Nephron (organoid): Measurements from ENCODE around the gene NARF.
A peak's percentile ranks its signal among the peaks of the same experiment; 100 is the strongest.

Experiments used
- H3K27ac Mint-ChIP-seq, 3 experiments: 2 replicates each; pipeline ENCODE4 v1.8.0; 2020; ENCODE audit warnings: mixed read lengths in 3 of 3, mild to moderate bottlenecking in 2 of 3, moderate library complexity in 1 of 3
- H3K27me3 Mint-ChIP-seq: 2 replicates; pipeline ENCODE4 v1.8.0; 2021; ENCODE audit warnings: low read depth, mild to moderate bottlenecking, moderate library complexity, mixed read lengths
- H3K36me3 Mint-ChIP-seq: 2 replicates; pipeline ENCODE4 v1.8.0; 2020; ENCODE audit warnings: low read depth, mixed read lengths
- H3K4me1 Mint-ChIP-seq: 2 replicates; pipeline ENCODE4 v1.8.0; 2020; ENCODE audit warnings: mixed read lengths
- H3K4me3 Mint-ChIP-seq, 3 experiments: 2 replicates each; pipeline ENCODE4 v1.8.0; 2020; ENCODE audit warnings: mild to moderate bottlenecking in 3 of 3, mixed read lengths in 3 of 3, moderate library complexity in 2 of 3
- H3K9me3 Mint-ChIP-seq: 2 replicates; pipeline ENCODE4 v1.8.0; 2020; ENCODE audit warnings: mixed read lengths
- TF ChIP-seq, protein P1 (sequence below), 3 experiments: fragments of 200-600 bp; sonication (generic); IDR thresholded peaks; one replicate each; pipeline ENCODE4 v1.5.0; 2021; ENCODE audit warnings: antibody characterized with exemption in 3 of 3; ENCODE audit not compliant: unreplicated experiment in 3 of 3

Gene NARF

DNA sequence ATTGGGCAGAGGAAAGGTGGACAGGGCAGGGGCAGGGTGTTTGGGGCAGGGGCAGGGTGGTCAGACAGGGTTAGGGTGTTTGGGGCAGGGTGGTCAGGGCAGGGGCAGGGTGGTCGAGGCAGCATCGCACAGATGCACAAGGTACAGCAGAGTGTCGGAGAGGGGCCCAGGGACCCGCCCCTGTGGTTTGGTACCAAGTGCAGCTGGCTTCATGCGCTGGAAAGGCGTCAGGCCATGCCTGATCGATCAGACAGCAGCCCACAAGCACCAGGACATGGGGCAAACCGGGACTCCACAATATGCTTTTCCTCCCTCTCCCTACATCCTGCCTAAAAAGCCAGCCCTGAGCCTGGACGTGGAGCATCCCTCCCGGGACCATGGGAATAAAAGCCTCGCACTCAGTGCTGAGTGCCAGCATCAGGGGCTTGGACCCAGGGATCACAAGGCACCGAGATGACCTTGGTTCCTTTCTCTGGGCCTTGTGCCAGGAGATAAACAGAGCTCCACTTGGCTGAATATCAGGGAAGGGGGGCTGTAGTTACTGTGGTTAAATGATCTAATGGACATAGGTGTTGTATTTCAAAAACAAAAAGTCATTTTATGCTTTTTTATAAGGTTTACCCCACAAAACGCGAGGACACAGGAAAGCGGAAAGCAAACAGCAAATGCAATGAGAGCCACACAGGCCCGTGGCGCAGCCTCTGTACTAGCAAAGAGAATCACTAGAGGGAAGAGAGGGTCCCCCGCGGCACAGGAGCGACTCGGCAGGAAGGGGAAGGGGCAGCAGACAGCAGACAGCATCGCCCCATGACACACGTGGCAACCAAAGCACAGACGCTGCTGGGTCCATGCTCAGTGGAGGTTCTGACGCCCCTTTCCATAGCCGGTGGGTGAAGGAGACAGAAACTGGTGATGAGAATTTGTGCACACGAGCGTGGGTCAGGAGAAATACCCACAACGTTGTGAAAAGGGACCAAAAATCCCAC lies 45.7 kb upstream of the NARF start:
- Mint-ChIP-seq H3K27ac (no peak overlapping the region), H3K4me3 (no peak overlapping the region), H3K9me3 (no peaks in the 10 kb centered on the region), H3K4me1 (peaks cover 27% of the 10 kb centered on the region), H3K36me3 (peaks cover 9% of the 10 kb centered on the region), H3K27me3 (no peaks in the 10 kb centered on the region)
- TF ChIP-seq, protein P1, sequence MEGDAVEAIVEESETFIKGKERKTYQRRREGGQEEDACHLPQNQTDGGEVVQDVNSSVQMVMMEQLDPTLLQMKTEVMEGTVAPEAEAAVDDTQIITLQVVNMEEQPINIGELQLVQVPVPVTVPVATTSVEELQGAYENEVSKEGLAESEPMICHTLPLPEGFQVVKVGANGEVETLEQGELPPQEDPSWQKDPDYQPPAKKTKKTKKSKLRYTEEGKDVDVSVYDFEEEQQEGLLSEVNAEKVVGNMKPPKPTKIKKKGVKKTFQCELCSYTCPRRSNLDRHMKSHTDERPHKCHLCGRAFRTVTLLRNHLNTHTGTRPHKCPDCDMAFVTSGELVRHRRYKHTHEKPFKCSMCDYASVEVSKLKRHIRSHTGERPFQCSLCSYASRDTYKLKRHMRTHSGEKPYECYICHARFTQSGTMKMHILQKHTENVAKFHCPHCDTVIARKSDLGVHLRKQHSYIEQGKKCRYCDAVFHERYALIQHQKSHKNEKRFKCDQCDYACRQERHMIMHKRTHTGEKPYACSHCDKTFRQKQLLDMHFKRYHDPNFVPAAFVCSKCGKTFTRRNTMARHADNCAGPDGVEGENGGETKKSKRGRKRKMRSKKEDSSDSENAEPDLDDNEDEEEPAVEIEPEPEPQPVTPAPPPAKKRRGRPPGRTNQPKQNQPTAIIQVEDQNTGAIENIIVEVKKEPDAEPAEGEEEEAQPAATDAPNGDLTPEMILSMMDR (IDR thresholded peaks at IDR 0.05; ENCODE audit: unreplicated experiment in 3 of 3), result no peak

DNA sequence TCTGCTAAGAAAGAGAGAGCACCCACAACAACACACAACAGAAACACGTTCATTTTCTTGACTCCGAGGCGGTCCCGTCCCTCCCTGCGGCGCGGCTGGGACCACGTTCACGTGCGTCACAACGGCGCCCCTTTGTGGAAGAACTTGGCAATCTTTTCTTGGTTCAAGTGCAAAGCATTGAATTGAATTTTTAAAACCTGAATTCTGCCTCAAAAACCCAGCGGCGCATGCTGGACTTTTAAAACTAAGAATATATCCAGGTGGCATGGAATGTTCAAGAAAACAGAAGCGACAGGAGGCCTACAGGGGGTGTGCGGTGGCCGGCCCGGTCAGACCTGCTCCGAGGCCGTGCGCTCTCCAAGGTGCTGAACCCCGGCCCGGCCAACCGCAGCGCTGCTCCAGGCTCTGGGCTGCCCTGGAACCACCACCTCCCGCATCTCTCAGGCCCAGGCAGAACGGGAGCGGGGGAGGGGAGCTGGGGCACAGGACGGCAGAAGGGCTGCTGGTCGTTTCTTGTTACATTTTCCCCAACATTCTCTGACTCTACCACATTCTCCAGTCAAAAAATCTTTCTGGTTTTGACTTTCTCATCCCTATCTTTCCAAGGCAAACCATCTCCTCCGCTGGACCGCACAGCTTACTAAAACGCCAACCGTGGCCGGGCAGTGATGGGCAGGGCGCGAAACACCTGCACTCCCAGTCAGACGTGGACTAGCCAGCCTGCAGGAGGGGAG lies 43.8 kb upstream of the NARF start:
- Mint-ChIP-seq H3K36me3 (peaks cover 11% of the 10 kb centered on the region), H3K27ac (no peak overlapping the region), H3K4me1 (peaks cover 17% of the 10 kb centered on the region), H3K9me3 (no peaks in the 10 kb centered on the region), H3K27me3 (no peaks in the 10 kb centered on the region), H3K4me3 (peak overlapping the region in 1 of 3 experiments; percentile 15)
- TF ChIP-seq, protein P1 (IDR thresholded peaks at IDR 0.05; ENCODE audit: unreplicated experiment in 3 of 3), result peak; percentile 85 to 96 (median 92)

DNA sequence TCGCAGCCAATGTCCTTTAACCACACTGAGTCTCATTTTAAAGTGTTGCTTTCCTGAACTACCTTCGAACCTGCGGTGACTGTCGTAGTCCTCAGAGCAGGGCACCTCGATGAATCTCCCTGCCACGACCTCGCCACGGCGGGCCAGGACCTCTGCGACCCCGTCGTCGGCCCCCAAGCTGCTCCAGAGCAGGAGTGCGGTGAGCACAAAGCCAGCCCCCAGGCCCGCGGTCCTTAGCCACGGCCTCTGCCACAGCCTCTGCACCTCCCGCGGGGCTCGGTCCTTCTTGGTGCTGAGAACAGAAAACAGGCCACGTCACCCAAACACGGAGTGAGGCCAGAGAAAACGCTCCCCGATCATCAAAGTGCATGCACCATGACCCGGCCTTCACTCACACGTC lies 43.2 kb upstream of the NARF start:
- Mint-ChIP-seq H3K27ac (no peak overlapping the region), H3K4me3 (no peak overlapping the region), H3K27me3 (no peaks in the 10 kb centered on the region), H3K36me3 (peaks cover 17% of the 10 kb centered on the region), H3K4me1 (peaks cover 17% of the 10 kb centered on the region), H3K9me3 (no peaks in the 10 kb centered on the region)
- TF ChIP-seq, protein P1 (IDR thresholded peaks at IDR 0.05; ENCODE audit: unreplicated experiment in 3 of 3), result no peak

DNA sequence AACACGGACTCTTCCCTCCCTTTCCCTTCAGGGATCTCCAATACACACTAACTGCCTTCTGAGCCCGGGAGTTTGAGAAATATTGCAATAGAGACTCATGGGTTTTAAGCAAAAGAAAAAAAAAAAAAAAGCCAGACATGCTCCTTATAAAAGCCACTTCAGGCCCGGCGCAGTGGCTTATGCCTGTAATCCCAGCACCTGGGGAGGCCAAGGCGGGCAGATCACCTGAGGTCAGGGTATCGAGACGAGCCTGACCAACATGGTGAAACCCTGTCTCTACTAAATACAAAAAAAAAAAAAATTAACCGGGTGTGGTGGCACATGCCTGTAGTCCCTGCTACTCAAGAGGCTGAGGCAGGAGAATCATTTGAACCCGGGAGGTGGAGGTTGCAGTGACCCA lies 42.8 kb upstream of the NARF start:
- H3K27ac Mint-ChIP-seq, result no peak overlapping the region
- peaks cover 20% of the 10 kb centered on the region for H3K36me3 Mint-ChIP-seq
- no peaks in the 10 kb centered on the region for H3K27me3 Mint-ChIP-seq
- no peaks in the 10 kb centered on the region for H3K9me3 Mint-ChIP-seq
- H3K4me1 Mint-ChIP-seq, result peaks cover 17% of the 10 kb centered on the region
- no peak overlapping the region for H3K4me3 Mint-ChIP-seq
- TF ChIP-seq, protein P1 (IDR thresholded peaks at IDR 0.05; ENCODE audit: unreplicated experiment in 3 of 3), result no peak

DNA sequence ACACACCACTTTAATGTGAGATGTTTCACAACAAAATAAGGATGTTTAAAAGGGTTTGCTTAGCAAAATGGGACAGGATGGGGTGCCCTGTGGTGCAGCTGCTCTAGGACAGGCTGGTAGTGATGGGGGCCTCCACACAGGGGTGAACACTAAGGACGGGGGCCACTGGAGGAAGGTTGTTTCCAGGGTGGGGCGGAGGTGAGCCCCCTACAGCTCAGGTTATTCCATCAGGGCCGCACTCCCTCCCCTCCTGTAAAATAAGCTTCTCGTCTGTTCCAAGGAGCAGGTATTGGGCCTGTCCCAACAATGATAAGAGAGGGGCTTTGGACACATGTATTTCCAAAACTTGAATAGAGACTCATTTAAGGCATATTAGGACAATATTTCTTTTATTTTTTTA lies 42.3 kb upstream of the NARF start:
- H3K36me3 Mint-ChIP-seq, result peaks cover 24% of the 10 kb centered on the region
- TF ChIP-seq, protein P1 (IDR thresholded peaks at IDR 0.05; ENCODE audit: unreplicated experiment in 3 of 3), result no peak
- peak overlapping the region in 1 of 3 experiments; percentile 19 for H3K4me3 Mint-ChIP-seq
- H3K27me3 Mint-ChIP-seq, result no peaks in the 10 kb centered on the region
- H3K27ac Mint-ChIP-seq, result no peak overlapping the region
- peaks cover 17% of the 10 kb centered on the region for H3K4me1 Mint-ChIP-seq
- H3K9me3 Mint-ChIP-seq, result peaks cover 3% of the 10 kb centered on the region
